ENCODE results near the gene GLP1R. TPM values are rescaled to one million over a fixed set of nuclear protein-coding genes. Genes with fewer than 3 reads are reported as not detected.

The GLP1R gene
- total and polyA plus RNA-seq, 3 donors from 2014 or later: 0.09 to 0.55 (median 0.31) TPM

DNA sequence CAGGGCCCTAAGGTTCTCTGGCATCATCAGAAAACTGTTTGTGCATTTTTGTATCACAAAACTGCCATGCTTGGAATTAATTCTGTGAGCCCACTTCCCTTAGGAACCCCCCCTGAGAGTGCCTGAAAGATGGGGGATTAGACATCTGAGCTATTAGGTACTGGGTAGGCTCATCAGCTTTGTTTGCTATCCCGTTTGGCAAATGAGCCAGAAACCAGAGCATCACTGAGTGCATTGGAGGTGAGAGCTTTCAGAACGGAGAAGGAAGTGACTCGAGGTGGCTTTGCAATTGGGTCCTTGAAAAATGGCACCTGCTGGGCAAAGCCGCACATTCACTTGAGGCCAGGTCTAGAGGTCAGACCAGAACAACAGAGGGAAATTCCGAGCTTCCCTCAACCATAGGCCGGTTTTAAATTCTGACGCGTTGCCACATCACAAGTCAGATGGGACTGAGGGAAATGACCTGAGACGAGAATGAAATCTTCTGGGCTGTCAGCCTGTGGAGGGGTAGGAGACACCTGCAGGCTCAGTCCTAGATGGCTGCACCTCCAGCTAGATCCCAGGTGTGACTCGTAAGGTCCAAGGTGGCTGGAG, 8.4 kb upstream of the GLP1R start:
- Histone ChIP-seq H3K4me3 (no peak overlapping the region), H3K9me3 (no peaks in the 10 kb centered on the region), H3K27me3 (no peaks in the 10 kb centered on the region), H3K27ac (no peak overlapping the region), H3K36me3 (ENCODE audit: low read depth, missing control alignments) (no peaks in the 10 kb centered on the region), H3K4me1 (no peaks in the 10 kb centered on the region)
- TF ChIP-seq POLR2A (IDR thresholded peaks at IDR 0.05): no peak
- TF ChIP-seq, protein P1, sequence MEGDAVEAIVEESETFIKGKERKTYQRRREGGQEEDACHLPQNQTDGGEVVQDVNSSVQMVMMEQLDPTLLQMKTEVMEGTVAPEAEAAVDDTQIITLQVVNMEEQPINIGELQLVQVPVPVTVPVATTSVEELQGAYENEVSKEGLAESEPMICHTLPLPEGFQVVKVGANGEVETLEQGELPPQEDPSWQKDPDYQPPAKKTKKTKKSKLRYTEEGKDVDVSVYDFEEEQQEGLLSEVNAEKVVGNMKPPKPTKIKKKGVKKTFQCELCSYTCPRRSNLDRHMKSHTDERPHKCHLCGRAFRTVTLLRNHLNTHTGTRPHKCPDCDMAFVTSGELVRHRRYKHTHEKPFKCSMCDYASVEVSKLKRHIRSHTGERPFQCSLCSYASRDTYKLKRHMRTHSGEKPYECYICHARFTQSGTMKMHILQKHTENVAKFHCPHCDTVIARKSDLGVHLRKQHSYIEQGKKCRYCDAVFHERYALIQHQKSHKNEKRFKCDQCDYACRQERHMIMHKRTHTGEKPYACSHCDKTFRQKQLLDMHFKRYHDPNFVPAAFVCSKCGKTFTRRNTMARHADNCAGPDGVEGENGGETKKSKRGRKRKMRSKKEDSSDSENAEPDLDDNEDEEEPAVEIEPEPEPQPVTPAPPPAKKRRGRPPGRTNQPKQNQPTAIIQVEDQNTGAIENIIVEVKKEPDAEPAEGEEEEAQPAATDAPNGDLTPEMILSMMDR (IDR thresholded peaks at IDR 0.05): no peak
- no peak for DNase-seq
- WGBS, 2 donors: 85 to 91% methylated on average over 10 of the region's 10 CpGs
- intact Hi-C loops (cut with DNase I; ENCODE audit: low total_unique reads): no loop called here

DNA sequence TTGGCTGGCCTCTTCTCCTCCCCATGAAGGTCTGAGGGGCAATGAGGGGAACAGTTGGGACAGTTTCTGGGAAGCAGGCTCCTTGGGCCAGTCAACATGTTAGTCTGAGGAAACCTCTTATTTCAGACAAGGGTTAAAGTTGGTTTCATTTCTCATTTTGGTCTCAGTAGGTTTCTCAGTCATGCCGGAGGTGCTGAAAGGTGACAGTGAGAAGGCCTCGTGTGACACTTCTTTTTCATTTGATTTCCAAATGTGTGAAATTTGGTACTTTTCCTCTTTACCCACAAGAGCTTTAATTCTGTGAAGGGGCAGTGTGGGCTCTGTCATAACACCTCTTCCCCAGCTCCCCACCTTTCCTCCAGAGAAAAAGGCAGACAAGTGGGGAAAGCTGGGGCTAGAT, 7.5 kb upstream of the GLP1R start:
- intact Hi-C loops (cut with DNase I; ENCODE audit: low total_unique reads): no loop called here
- TF ChIP-seq, protein P1 (IDR thresholded peaks at IDR 0.05): no peak
- TF ChIP-seq POLR2A (IDR thresholded peaks at IDR 0.05): no peak
- H3K27me3 ChIP-seq: no peaks in the 10 kb centered on the region
- no peak overlapping the region for H3K4me3 ChIP-seq
- no peaks in the 10 kb centered on the region for H3K36me3 ChIP-seq (ENCODE audit: low read depth, missing control alignments)
- no peaks in the 10 kb centered on the region for H3K4me1 ChIP-seq
- H3K9me3 ChIP-seq: no peaks in the 10 kb centered on the region
- no peak overlapping the region for H3K27ac ChIP-seq
- 71 to 82% methylated on average over 2 of the region's 2 CpGs for WGBS, 2 donors
- no peak for DNase-seq

DNA sequence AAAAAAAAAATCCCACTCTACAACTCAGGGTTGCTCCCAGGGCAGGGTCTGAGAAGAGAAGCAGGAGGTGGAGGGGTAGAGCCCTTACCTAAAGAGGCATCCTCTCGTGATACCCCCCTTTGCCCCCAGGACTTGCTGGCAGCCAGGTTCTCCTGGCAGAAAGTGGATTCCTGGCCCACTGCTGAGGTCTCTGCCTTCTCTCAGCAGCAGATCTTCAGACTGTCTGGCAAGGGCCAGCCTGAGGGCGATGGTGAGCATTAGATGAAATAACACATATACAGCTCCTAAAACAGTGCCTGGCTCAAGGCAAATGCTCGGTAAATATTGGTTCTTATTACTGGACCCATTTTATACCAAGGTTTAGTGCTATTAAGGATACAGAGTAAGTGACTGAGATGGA, 4.8 kb upstream of the GLP1R start:
- no peaks in the 10 kb centered on the region for H3K27me3 ChIP-seq
- DNase-seq: no peak
- no peaks in the 10 kb centered on the region for H3K9me3 ChIP-seq
- no peak for TF ChIP-seq POLR2A (IDR thresholded peaks at IDR 0.05)
- 96% methylated on average over 3 of the region's 3 CpGs for WGBS, 2 donors
- no peaks in the 10 kb centered on the region for H3K36me3 ChIP-seq (ENCODE audit: low read depth, missing control alignments)
- H3K4me1 ChIP-seq: no peaks in the 10 kb centered on the region
- H3K27ac ChIP-seq: no peak overlapping the region
- H3K4me3 ChIP-seq: no peak overlapping the region
- intact Hi-C loops (cut with DNase I; ENCODE audit: low total_unique reads): no loop called here

DNA sequence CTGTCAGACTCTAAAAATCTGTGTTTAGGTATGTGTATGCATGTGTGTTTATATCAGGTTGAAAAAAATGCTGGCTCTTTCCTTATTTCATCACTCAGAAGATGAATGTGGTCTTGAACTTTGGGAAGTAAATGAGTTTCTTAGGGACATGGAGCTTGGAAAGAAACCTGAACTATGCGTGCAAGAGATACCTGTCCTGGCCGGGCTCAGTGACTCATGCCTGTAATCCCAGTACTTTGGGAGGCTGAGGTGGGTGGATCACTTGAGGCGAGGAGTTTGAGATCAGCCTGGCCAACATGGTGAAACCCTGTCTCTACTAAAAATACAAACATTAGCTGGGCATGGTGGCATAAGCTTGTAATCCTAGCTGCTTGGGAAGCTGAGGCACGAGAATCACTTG, 4.4 kb upstream of the GLP1R start:
- TF ChIP-seq, protein P1 (IDR thresholded peaks at IDR 0.05): no peak
- no peak for TF ChIP-seq POLR2A (IDR thresholded peaks at IDR 0.05)
- Histone ChIP-seq H3K27ac (no peak overlapping the region), H3K36me3 (ENCODE audit: low read depth, missing control alignments) (no peaks in the 10 kb centered on the region), H3K4me3 (no peak overlapping the region), H3K4me1 (no peaks in the 10 kb centered on the region), H3K27me3 (no peaks in the 10 kb centered on the region), H3K9me3 (no peaks in the 10 kb centered on the region)
- intact Hi-C loops (cut with DNase I; ENCODE audit: low total_unique reads): no loop called here
- 79 to 94% methylated on average over 4 of the region's 4 CpGs for WGBS, 2 donors
- DNase-seq: no peak

DNA sequence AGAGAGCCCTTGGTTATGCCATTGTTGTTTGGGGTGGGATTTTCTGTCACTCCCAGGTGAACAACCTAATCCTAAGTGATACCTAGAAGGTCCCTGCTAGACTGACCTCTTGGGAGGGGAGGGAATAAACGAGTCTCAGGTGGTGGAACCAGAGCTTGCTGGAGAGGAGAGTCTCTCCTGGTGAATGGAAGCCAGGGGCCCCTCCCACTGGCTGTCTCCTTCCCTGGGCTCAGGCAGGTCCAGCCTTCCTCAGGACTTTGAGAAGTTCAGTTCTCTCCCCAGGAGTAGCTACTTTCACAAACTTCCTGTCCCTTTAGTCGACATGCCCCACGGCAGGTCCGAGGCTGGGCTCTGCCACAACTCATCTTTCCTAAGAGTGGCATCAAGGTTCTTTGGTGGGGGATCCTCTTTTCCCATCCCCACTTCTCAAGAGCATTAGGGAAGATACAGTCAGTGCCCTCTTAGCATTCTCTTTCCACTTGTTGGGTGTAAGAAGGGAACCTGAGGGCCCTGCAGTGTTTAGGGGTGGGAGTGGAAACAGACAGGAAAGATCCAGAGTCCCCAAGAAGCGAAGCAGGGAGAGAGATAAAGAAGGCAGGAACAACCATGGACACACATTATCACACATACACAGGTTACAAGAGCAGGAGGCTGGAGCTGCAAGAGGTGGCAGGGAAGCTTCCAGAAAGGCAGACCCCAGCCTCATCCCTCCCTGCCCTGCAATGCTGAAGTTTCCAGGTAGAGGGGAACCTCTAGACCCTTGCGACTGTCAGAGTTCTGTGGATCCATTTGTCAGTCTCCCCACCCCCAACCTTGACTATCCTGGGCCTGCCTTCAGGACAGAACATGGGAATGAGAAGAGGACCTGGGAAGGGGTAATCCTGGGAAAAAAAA, 900 bp upstream of the GLP1R start:
- WGBS, 2 donors: 66 to 76% methylated on average over 6 of the region's 6 CpGs
- Histone ChIP-seq H3K27me3 (no peaks in the 10 kb centered on the region), H3K36me3 (ENCODE audit: low read depth, missing control alignments) (no peaks in the 10 kb centered on the region), H3K4me3 (no peak overlapping the region), H3K9me3 (no peaks in the 10 kb centered on the region), H3K4me1 (no peaks in the 10 kb centered on the region), H3K27ac (no peak overlapping the region)
- DNase-seq: no peak
- intact Hi-C loops (cut with DNase I; ENCODE audit: low total_unique reads): no loop called here
- TF ChIP-seq, protein P1 (IDR thresholded peaks at IDR 0.05): no peak
